Smooth muscle cell (in vitro differentiated cells): ENCODE results near the gene SPEG. TPM values are rescaled to one million over a fixed set of nuclear protein-coding genes. Genes with fewer than 3 reads are reported as not detected.

ENCODE experiments used
- DNase-seq: peaks from one replicate; lab custom pipeline; 2025; ENCODE audit not compliant: unreplicated experiment; lab: John Stamatoyannopoulos, UW
- H2AFZ ChIP-seq: fragments of 200-600 bp; sonication (generic); 2 replicates; pipeline ENCODE4 v1.6.0; 2016; ENCODE audit warnings: antibody characterized with exemption, low read depth, mild to moderate bottlenecking
- H3F3A ChIP-seq: fragments of 200-600 bp; sonication (generic); 2 replicates; pipeline ENCODE4 v1.6.0; 2017; ENCODE audit warnings: antibody characterized with exemption, low read depth
- H3K27ac ChIP-seq: fragments of 200-600 bp; sonication (generic); 2 replicates; pipeline ENCODE4 v1.5.1; 2016; ENCODE audit warnings: low read depth, mild to moderate bottlenecking
- H3K27me3 ChIP-seq: fragments of 200-600 bp; sonication (generic); 2 replicates; pipeline ENCODE4 v1.6.1; 2016; ENCODE audit warnings: low read depth, mild to moderate bottlenecking
- H3K36me3 ChIP-seq: fragments of 200-600 bp; sonication (generic); 2 replicates; pipeline ENCODE4 v1.5.1; 2016; ENCODE audit warnings: low read depth
- H3K4me1 ChIP-seq: fragments of 200-600 bp; sonication (generic); 2 replicates; pipeline ENCODE4 v1.5.1; 2016; ENCODE audit warnings: low read depth
- H3K4me2 ChIP-seq: fragments of 200-600 bp; sonication (generic); 2 replicates; pipeline ENCODE4 v1.6.0; 2016; ENCODE audit warnings: mild to moderate bottlenecking
- H3K4me3 ChIP-seq: fragments of 200-600 bp; sonication (generic); 2 replicates; pipeline ENCODE4 v1.5.1; 2016; ENCODE audit warnings: mild to moderate bottlenecking
- H3K79me2 ChIP-seq: fragments of 200-600 bp; sonication (generic); 2 replicates; pipeline ENCODE4 v1.6.0; 2016; ENCODE audit warnings: low read depth, mild to moderate bottlenecking
- H3K9ac ChIP-seq: fragments of 200-600 bp; sonication (generic); 2 replicates; pipeline ENCODE4 v1.6.0; 2016; ENCODE audit warnings: low read depth
- H3K9me3 ChIP-seq: fragments of 200-600 bp; sonication (generic); replicated peaks from 2 replicates; pipeline ENCODE4 v1.5.1; 2016; ENCODE audit warnings: low read depth
- H4K20me1 ChIP-seq: fragments of 200-600 bp; sonication (generic); 2 replicates; pipeline ENCODE4 v1.6.0; 2016; ENCODE audit warnings: low read depth
- CTCF ChIP-seq: fragments of 200-600 bp; sonication (generic); IDR thresholded peaks from 2 replicates; pipeline ENCODE4 v1.5.1; 2017; ENCODE audit warnings: borderline replicate concordance, mild to moderate bottlenecking, antibody characterized with exemption; ENCODE audit not compliant: insufficient read depth, poor library complexity, severe bottlenecking
- WGBS: methylation state at CpG from one replicate; pipeline ENCODE4 v1.1.7; 2016; ENCODE audit warnings: low lambda C conversion rate; 5-methylcytosine and 5-hydroxymethylcytosine counted together
- polyA plus RNA-seq: library from polyadenylated mRNA; unstranded; fragments of >200 nt; fragmentation: Nextera tagmentation; extraction: Ambion mirVana; gene quantifications from 2 replicates; pipeline ENCODE4 v1.2.1, GENCODE V29; 2016
- total RNA-seq: library from RNA; depleted of rRNA; stranded (reverse); fragments of >200 nt; gene quantifications from 2 replicates; pipeline ENCODE4 v1.2.3, GENCODE V29; 2014

Gene SPEG
- total and polyA plus RNA-seq, 2 experiments from 2014 or later = 14.9 to 37.8 TPM

GRCh38 chr2:219494952-219495530 lies 60.4 kb downstream of the SPEG start:
- H3K27ac ChIP-seq = no peak overlapping the region
- WGBS = 44% methylated on average over 10 of the region's 10 CpGs
- H3K9ac ChIP-seq = no peak overlapping the region
- no peaks in the 10 kb centered on the region for H3F3A ChIP-seq
- no peaks in the 10 kb centered on the region for H3K9me3 ChIP-seq
- H3K4me2 ChIP-seq = no peak overlapping the region
- peaks cover 9% of the 10 kb centered on the region for H3K4me1 ChIP-seq
- peaks cover 20% of the 10 kb centered on the region for H3K27me3 ChIP-seq
- H4K20me1 ChIP-seq = no peaks in the 10 kb centered on the region
- H2AFZ ChIP-seq = no peak overlapping the region
- no peak for DNase-seq
- no peaks in the 10 kb centered on the region for H3K36me3 ChIP-seq
- no peak for TF ChIP-seq CTCF
- H3K79me2 ChIP-seq = peaks cover 4% of the 10 kb centered on the region
- no peak overlapping the region for H3K4me3 ChIP-seq

- Histone ChIP-seq H4K20me1 (no peaks in the 10 kb centered on the region), H3K36me3 (no peaks in the 10 kb centered on the region), H3K27ac (no peak overlapping the region), H3K9me3 (no peaks in the 10 kb centered on the region), H3K4me1 (peaks cover 13% of the 10 kb centered on the region), H3K27me3 (peaks cover 20% of the 10 kb centered on the region), H3K4me3 (no peak overlapping the region), H2AFZ (no peak overlapping the region), H3K4me2 (peak overlapping the region; percentile 42), H3K79me2 (peaks cover 4% of the 10 kb centered on the region), H3F3A (no peaks in the 10 kb centered on the region), H3K9ac (no peak overlapping the region)
- WGBS = 32% methylated on average over 12 of the region's 14 CpGs
- DNase-seq = peak; percentile 20
- TF ChIP-seq CTCF = peak; percentile 61
Observed at GRCh38 chr2:219495531-219496122, 61.0 kb downstream of the SPEG start.

GRCh38 chr2:219496247-219496824 lies 61.7 kb downstream of the SPEG start:
- Histone ChIP-seq H3K4me3 (no peak overlapping the region), H3K27me3 (peaks cover 20% of the 10 kb centered on the region)

More at GRCh38 chr2:219496247-219496824, 61.7 kb downstream of the SPEG start:
- Histone ChIP-seq H3K4me1 (peaks cover 13% of the 10 kb centered on the region), H4K20me1 (no peaks in the 10 kb centered on the region), H3K27ac (no peak overlapping the region), H3K9ac (no peak overlapping the region), H3K4me2 (no peak overlapping the region), H3F3A (no peaks in the 10 kb centered on the region), H3K9me3 (no peaks in the 10 kb centered on the region), H2AFZ (no peak overlapping the region), H3K79me2 (peaks cover 4% of the 10 kb centered on the region), H3K36me3 (no peaks in the 10 kb centered on the region)
- TF ChIP-seq CTCF = no peak
- WGBS = 45% methylated on average over 19 of the region's 20 CpGs
- no peak for DNase-seq
